CD4-positive, alpha-beta T cell treated with Interleukin-15 for 1 hour (primary cell): Measurements from ENCODE around the gene GRIN2D.
"Not testable (repeated sequence)": the region's sequence is repeated elsewhere in the genome, so short reads cannot be mapped to it uniquely, and the experiment has no call there.

ENCODE experiments used
- DNase-seq: peaks from one replicate; pipeline ENCODE4 v3.0.0-alpha.2; 2020

GRIN2D gene

DNA sequence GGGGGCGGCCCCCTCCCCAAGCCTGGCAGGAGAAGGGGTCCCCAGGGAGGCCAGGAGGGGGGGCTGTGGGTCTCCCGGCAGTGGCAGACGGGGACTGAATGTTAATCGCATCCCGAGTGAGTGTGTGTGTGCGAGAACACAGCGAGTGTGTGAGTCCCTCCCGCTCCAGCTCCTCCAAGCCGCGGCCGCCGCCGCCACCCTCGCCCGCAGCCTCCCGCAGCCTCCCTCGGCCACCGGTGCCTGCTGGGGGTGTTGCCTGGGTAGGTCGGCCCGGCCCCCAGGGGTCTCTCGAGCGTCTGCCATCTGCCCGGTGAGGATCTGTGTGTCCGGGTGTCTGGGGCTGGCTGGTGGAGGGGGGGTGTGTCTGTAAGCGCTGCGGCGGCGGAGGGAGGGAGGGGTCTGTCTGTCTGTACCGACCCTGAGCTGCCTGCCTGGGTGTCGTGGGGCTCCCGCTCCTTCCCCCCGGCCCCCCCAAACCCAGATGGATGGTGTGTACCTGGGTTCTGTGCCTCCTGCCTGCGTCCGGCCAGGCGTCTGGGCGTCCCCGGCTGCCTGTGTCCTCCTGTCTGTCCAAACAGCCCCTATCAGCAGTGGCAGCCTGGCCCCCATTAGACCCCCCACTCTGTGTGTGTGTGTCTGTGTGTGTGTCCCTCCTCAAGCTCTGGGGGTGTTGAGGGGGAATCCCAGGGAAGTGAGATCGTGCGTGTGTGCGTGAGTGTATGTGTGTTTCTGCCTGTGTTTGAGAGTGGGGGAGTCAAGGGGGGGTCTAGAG is at the start of gene GRIN2D:
TSS of gene GRIN2D (plus strand) at position 110 of the 772 bp plus-strand sequence. CDS start 4,725 bp downstream, outside the sequence.
- DNase-seq = no peak

DNA sequence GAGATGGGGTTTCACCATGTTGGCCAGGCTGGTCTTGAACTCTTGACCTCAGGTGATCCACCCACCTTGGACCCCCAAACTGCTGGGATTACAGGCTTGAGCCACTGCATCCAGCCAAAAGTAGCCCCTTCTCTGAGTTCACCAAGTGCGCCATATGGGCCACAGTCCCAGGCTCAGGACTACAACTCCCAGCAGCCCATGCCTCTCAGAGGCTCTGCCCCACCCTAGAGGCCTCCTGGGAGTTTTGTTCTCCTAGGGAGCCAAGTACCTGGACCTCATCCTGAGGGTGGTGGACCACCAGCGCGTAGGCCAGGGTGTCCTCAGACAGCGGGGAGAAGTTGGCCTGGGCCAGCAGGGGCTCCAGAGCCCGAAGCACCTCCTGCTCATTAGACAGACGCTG is 48.6 kb upstream of the GRIN2D start:
- no peak for DNase-seq

DNA sequence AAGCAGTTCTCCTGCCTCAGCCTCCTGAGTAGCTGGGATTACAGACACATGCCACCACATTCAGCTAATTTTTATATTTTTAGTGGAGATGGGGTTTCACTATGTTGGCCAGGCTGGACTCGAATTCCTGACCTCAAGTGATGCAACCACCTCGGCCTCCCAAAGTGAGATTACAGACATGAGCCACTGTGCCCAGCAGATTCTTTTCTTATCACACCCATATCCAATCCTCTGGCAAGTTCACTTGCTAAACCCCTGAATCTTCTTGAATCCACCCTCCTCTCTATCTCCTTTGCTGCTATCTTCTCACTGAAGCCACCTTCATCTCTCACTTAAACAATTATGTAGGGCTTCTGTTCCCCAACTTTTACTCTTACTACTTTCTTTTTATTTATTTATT is 47.3 kb upstream of the GRIN2D start:
- DNase-seq = no peak

DNA sequence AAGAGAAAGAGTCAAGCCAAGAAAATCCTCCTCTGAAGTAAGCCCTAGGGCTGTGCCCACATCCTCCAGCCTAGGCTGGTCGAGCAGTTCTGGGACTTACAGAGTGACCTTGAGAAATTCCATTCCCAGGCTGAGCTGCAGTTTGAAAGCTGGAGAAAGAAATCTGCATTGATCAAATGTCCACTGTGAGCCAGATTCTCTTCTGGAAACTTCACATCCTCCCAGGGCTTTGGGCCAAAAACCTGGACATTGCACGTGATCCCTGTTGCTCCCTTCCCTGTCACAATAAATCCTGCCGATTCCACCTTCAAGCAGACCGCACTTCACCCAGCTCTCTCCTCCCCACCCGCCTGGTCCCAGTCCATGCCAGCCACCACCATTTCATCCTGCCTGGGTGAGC is 45.4 kb upstream of the GRIN2D start:
- no peak for DNase-seq

DNA sequence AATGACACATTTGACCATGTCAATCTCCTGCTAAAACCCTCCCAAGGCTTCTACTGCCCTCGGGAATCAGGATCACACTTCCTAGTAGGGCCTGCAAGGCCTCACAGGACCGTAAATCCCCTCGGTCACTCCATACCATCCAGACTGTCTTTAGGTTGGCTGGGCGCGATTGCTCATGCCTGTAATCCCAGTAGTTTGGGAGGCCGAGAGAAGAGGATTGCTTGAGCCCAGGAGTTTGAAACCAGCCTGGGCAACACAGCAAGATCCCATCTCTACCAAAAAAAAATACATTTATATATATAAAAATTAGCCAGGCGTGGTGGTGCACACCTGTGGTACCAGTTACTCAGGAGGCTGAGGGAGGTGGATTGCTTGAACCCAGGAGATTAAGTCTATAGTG is 44.7 kb upstream of the GRIN2D start:
- DNase-seq = no peak

DNA sequence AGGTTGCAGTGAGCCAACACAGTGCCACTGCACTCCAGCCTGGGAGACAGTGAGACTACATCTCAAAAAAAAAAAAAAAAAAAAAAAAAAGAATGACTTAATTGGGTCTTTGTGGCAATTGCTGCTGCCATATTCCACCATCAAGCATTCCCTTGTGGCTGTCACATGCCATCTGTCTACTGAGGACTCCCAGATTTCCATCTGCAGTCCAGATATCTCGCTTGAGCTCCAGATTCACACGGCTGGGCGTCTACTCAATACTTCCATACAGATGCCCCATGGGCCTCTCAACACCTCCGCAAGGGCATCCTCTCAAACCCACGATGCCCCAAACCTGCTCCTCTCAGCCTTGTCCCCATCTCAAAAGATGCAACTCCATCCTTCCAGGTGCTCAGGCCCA is 42.6 kb upstream of the GRIN2D start:
- DNase-seq = no peak

DNA sequence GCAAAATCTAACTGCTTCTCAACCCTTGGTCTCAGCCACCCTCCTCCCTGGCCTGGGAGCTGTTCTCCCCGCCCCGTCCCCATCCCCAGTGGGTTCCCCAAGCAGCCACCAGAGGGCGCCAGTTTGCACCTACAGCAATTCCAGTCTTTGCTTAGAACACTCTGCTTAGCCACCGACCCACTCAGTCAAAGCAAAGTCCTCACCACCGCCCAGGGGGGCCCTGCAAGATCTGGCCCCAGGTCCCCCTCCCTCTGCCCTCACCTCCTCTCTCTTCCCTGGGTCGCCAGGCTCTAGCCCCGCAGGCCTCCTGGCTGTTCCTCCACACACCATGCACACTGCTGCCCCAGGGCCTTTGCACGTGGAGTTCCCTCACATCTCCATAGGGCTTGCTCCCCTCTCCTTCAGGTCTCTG is 42.1 kb upstream of the GRIN2D start:
- DNase-seq = peak; percentile 71

DNA sequence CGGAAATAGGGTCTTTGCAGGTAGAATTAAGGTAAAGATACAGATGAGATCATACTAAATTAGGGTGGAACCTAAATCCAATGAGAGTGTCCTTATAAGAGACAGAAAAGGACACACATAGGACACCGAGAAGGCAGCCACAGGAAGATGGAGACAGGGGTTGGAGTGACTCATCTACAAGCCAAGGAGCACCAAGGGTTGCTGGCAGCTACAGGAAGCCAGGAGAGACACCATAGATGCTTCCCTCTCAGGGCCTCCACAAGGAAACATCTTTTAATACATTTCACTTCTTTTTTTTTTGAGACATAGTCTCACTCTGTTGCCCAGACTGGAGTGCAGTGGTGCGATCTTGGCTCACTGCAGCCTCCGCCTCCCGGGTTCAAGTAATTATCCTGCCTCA is 39.8 kb upstream of the GRIN2D start:
- DNase-seq = no peak

DNA sequence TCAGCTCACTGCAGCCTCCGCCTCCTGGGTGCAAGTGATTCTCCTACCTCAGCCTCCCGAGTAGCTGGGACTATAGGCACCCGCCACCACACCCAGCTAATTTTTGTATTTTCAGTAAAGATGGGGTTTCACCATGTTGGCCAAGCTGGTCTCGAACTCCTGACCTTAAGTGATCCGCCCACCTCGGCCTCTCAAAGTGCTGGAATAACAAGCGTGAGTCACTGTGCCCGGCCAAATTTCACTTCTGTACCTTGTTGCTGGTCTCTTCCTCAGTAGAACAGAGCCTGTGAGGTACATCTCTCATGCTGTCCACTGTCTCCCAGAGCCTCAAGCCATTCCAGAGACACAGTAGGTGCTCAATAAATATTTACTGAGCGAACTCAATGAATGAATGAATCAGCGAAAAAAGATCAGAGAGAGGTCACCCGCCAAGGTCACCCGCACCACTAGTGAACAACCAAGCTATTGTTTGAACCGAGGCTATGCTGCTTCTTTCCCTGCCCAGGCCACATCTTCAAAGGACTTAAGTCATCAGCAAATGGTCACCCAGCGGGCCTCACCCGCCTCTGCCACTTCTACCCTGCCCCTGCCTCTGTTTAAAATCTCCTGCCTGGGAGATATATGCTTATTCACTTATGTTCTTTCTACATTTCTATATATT is 39.0 kb upstream of the GRIN2D start:
- no peak for DNase-seq

DNA sequence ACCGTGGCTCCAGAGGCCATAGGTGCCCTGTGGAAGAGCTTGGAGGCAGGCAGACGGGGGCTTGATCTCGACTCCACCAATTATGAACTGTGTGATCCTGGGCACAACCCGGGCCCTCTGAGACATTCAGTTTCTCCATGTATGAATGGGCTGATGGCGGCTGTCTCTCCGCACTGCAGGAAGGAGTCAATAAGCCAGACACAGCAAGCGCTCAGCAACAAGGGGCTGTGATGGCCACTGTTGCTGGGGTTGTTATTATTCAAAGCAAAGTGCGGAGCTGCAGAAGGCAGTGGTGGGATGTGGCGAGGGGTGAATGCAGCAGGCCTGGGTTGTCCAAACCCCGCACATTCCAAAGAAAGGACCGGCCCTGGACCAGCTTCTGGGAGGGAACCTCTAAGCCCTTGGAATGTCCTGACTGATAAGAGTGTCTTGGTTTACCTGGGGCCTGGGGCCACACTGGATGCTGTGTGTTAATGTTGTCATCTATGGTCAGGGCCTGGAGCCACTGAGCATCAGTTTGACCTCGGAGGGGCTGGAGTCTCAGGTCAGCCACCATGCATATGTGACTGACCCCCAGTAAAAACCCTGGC is 38.0 kb upstream of the GRIN2D start:
- no peak for DNase-seq

DNA sequence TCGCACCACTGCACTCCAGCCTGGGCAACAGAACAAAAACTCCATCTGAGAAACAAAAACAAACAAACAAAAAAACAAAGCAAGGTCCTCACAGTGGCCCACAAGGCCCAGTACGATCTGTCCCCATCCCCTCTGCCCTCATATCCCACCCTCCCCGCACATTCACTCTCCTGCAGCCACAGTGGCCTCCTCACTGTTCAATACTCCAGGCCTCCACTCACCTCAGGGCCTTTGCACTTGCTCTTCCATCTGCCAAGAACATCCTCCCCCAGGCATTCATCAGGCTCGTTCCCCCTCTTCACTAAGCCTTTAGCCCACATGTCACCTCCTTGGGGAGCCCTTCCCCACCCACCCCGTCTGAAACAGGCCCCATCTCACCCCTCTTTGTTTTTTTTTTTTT is 34.3 kb upstream of the GRIN2D start:
- no peak for DNase-seq

DNA sequence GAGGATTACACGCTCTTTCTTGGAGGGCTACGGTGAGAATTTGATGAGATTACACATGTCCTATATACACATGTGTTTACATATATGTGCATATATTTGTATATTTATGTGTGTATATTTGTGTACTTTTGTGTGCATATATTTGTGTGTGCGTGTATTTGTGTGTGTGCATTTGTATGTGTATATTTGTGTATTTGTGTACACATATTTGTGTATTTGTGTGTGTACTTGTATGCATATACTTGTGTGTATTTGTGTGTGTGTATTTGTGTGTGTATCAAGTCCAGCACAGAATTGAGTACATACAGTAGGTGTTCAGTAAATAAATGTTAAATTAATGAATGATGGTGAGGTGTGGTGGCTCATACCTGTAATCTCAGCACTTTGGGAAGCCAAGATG is 31.6 kb upstream of the GRIN2D start:
- no peak for DNase-seq

DNA sequence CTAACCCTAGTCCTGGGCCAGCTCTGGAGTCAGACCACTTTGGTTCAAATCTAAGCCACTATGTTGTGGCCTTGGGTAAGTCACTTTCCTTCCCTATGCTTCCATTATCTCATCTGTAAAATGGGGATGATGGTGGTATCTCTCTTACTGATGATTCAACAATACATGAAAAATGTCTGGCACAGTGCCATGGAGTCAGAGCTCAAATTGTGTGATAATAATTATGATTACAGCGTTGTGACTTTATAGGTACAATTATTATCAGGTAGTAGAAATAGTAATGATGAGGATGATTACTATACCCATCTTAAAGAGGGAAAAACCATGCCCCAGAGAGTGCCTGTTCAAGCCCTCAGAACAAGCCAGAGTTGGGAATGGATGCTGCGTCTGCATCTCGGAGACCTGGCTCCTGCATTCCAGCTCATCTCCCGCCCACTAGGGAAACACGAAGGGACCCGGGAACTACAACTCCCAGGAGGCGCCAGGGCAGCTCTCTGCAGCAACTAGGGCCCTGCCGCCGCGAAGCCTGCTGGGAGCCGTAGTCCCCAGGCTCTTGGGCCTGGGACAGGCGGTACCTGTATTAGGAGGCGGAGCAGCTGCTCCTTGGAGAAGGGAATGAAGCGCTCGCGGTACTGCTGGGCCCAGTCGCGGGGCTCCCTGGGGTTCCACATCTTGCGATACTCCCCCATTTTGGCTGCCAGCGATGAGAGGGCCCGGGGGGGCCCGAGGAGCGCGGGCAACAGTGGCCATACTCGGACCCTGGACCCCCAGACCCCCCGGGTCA is 30.6 kb upstream of the GRIN2D start:
- peak; percentile 92 for DNase-seq

DNA sequence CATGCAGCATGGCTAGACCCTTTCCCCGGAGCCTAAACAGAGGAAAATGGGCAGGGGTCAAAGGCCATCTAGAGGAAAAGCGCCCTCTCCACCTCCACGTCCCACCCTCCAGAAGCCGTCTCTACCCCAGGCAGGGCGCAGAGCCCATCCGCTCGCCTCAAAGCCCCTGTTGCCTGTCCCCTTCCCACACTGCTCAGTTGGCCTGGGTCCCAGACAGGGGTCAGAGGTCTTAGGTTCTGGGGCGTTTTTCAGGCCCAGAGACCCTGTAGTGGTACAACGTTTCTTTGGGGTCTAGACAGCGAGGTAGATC is 30.0 kb upstream of the GRIN2D start:
- DNase-seq = no peak

DNA sequence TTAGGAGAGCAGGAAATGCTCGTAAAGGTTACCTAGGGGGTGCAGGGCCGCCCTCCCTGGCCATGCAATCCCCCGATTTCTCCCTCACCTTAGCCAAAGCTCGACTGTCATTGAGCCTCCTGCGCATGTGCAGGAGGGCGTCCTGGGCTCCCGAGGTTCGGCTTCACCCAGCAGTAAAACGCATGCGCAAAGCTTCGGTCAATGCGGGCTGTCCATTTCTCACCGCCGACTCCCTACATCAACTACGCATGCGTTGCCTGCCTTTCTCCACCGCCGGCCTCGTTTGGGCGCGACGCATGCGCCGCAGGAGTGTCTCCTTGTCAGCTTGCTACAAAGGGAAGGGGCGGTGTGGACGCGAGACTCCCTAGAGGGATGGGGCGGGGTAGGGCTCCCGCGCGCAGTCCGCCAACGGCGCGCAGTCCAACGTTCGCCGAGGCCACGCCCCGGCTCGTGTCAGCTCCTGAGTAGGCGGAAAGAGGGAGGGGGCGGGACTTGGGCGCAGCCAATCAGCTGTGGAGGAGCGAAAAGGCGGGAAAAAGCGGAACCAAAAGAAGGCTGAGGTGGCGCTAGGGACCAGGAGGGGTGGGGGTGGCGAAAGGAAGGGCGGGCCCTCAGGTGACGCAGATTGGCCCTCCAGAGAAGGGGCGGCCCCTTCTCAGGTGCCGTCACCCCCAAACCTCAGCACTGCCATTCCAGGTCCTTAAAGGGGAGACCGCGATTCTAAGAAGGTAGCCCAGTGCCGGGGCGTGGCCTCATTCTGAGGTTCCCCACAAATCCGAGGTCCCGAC is 29.5 kb upstream of the GRIN2D start, which contains the start of the genes SYNGR4 and TMEM143:
TSS of gene SYNGR4 (plus strand) at position 558 of the 788 bp plus-strand sequence. CDS start 1,476 bp downstream, outside the sequence.
TSS of gene TMEM143 (minus strand) at position 131 of the 788 bp plus-strand sequence. CDS start at position 111, 20 bp downstream.
- DNase-seq = peak; percentile 100

DNA sequence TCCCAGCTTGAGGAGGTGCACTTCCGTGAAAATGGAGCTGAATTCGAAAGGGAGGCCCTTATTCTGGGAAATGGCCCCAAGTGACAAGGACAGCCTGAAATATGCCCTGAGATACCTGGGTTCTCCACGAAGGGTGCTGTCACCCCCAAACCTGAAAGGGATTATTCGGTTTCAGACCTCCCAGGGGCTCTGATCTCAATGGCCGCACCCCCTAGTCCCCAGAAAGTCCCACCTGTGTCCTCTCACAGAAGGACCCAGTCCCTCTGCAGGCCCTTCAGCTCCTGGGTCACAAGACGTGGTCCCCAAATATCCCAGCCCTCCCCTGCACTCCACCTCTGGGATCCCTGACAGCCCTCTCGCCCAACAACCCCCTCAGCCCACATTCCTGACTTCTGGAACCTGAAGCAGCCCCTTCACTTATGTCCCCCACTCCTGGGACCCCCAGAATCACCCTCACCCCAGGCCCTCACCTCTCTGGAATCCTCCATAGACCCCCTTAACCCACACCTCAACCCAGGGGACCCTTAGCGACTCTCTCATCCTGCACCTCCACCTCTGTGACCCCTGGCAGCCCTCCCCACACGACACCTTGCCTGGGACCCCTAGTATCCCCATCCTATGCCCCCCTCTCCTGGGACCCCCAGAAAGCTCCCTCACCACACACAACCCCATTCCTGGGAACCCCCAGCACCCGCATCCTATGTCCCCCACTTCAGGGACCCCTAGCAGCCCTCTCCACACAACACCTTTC is 28.7 kb upstream of the GRIN2D start:
- DNase-seq = no peak

DNA sequence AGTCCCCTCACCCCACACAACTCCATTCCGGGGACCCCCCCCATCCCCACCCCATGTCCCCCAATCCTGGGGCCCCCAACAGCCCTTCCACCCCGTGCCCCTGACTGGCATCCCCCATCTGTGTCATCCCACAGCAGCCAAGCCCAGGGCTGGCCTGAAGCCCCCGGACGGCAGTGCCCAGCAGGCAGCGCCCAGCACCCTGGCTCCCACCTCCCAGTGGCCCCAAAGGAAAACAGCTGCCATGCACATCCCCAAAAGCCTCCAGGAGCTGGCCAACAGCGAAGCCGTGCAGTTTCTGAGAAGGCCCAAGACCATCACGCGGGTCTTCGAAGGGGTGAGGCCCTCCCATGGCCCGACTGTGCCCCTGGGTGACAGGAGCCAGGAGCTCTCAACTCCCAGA is 27.9 kb upstream of the GRIN2D start:
- DNase-seq = no peak

DNA sequence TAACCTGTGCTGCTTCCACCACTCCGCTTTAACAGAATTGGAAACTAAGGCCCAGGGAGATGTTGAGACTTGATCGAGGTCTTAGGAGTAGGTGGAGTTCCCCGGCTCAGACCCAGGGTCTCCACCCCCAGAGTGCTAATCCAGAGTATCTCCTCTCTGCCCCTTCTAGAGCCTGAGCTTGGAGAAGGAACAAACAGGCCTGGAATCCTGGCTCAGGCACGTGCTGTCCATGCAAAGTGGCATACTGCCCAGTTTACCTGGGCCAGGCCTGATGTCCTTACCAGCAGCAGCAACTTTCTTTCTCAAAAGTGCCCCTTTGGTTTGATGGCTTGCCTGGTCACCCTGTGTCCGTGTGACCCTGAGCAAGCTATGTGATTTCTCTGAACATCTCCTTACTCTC is 25.6 kb upstream of the GRIN2D start:
- DNase-seq = no peak

DNA sequence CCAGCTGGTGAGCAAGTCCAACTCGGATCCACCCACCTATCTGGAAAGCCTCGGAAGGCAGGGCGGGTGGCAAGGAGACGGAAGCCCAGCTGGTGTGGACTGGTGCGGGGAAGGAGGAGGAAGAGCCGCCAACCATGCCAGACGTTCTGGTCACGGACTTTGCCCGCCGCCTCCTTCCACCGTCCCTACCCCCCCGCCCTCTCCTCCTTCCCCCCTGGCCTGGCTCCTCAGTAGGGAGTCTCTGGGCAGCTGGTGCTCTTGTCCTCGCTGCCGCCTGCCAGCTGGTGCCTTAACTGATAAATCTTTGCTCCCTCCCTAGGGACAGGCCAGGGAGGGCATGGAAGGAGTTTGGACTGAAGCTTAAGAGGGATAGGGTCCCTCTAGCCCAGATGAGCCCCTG is 24.5 kb upstream of the GRIN2D start:
- no peak for DNase-seq

DNA sequence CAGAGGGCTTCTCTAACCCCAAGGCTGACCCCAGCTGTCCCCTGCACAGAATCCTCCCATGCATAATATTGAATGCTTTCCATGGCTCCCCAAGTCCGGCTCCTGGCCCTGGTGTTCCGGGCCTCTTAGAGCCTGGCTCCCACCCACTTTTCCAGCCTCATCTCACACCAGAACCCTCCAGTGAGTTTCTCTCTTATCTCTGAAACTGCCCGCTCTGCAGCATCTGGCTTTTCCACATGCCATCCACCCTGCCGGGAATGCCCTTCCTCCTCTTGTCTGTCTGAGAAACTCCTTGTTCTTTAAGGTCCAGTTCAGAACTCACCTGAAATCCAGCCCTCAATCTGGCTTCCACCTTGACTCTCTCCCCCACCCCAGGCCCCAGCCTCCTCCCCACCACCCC is 22.5 kb upstream of the GRIN2D start:
- no peak for DNase-seq

DNA sequence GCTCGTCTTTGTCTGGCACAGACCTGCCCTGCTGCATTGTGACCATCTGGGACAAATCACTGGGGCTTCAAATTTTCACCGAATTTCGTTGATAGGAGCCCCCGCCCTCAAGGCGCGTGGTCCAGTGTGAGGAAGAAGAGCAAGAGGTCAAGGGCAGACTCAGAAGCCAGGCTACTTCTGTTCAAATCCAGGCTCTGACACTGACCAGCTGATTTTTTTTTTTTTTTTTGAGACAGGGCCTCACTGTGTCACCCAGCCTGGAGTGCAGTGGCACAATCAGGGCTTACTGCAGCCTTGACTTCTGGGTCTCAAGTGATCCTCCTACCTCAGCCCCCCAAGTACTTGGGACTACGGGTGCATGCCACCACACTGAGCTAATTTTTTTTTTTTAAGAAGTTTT is 22.1 kb upstream of the GRIN2D start:
- DNase-seq = no peak

DNA sequence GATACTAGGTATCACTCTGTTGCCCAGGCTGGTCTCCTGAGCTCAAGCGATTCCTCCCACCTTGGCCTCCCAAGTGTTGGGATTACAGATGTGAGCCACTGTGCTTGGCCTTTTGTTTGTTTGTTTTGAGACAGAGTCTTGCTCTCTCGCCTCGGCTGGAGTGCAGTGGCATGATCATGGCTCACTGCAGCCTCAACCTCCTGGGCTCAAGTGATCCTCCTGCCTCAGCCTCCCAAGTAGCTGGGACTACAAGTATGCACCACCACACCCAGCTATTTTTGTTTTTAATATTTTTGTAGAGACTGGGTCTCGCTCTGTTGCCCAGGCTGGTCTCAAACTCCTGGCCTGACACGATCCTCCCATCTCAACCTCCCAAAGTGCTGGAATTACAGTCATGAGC is 21.7 kb upstream of the GRIN2D start:
- DNase-seq = not testable (repeated sequence)
